NT2/D1 (cell line): ENCODE data around the gene TUBA4B.

ENCODE experiments used
- SUZ12 ChIP-seq: IDR thresholded peaks from 2 replicates; pipeline ENCODE4 v1.6.1; 2011; ENCODE audit not compliant: insufficient read length, insufficient read depth; ENCODE audit errors: extremely low read depth
- YY1 ChIP-seq: IDR thresholded peaks from 2 replicates; pipeline ENCODE4 v1.6.1; 2011; ENCODE audit not compliant: insufficient read length, insufficient read depth

DNA sequence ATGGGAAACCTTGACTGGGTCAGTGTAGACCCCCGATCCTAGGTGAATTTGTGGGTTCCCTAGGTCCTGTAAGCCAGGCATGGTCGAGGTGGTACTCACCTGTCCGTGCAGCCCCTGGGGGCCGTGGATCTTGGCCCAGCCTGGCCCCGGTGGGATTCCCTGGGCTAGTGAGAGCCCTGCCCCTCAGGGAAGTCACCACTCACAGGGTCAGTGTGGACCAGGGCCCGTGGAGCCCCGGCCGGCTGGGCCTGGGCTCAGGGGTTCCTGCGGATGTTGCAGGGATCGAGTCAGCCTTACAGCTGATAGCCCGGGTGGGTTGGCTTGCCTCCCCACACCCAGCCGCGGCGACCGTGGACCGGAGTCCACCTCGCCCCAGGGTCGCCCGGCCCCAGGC lies 24.1 kb upstream of the TUBA4B start:
- TF ChIP-seq YY1 (no peak), SUZ12 (no peak)
